ENCODE data around the gene TMEM117. TPM values are rescaled to one million over a fixed set of nuclear protein-coding genes. Genes with fewer than 3 reads are reported as not detected.

The TMEM117 gene
- total and polyA plus RNA-seq, 2 donors (not counting 1 experiment from before 2014, with no cell fraction given) = 2.0 to 10.4 TPM

- no peak overlapping the region for H3K27ac ChIP-seq (ENCODE audit: low read length in 2 of 2)
- no peaks in the 10 kb centered on the region for H3K79me2 ChIP-seq (ENCODE audit: control insufficient read depth, insufficient read depth, low read length)
- CTCF ChIA-PET = no interaction called here
- no peak overlapping the region for H3K4me2 ChIP-seq (replicated peaks; ENCODE audit: low read depth, low read length, poor library complexity, severe bottlenecking)
- no peak for DNase-seq
- H3K27ac Mint-ChIP-seq = no peak overlapping the region
- H3K4me3 Mint-ChIP-seq = no peak overlapping the region
- intact Hi-C loops (cut with micrococcal nuclease) = no loop called here
- ATAC-seq (ENCODE audit: low read depth) = no peak
- H2AFZ ChIP-seq (ENCODE audit: insufficient read depth, low read depth, low read length, poor library complexity, severe bottlenecking) = no peak overlapping the region
- TF ChIP-seq EZH2 (IDR thresholded peaks at IDR 0.05; ENCODE audit: borderline replicate concordance, insufficient read depth, low read depth, low read length, poor library complexity, severe bottlenecking) = no peak
- TF ChIP-seq, protein P1, sequence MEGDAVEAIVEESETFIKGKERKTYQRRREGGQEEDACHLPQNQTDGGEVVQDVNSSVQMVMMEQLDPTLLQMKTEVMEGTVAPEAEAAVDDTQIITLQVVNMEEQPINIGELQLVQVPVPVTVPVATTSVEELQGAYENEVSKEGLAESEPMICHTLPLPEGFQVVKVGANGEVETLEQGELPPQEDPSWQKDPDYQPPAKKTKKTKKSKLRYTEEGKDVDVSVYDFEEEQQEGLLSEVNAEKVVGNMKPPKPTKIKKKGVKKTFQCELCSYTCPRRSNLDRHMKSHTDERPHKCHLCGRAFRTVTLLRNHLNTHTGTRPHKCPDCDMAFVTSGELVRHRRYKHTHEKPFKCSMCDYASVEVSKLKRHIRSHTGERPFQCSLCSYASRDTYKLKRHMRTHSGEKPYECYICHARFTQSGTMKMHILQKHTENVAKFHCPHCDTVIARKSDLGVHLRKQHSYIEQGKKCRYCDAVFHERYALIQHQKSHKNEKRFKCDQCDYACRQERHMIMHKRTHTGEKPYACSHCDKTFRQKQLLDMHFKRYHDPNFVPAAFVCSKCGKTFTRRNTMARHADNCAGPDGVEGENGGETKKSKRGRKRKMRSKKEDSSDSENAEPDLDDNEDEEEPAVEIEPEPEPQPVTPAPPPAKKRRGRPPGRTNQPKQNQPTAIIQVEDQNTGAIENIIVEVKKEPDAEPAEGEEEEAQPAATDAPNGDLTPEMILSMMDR (IDR thresholded peaks at IDR 0.05) = no peak
- no peak overlapping the region for H3K4me3 ChIP-seq (ENCODE audit: control extremely low read depth in 1 of 5, extremely low read depth in 1 of 5, insufficient read depth in 1 of 5, low read depth in 2 of 5, low read length in 4 of 5)
- H3K4me1 Mint-ChIP-seq = no peaks in the 10 kb centered on the region
- H3K9ac ChIP-seq (ENCODE audit: low read length) = no peak overlapping the region
- no CpG with 5 or more reads among the region's 2 CpGs for WGBS (ENCODE audit: insufficient coverage)
- no peaks in the 10 kb centered on the region for H3K9me3 Mint-ChIP-seq (ENCODE audit: insufficient read depth)
- H4K20me1 ChIP-seq (ENCODE audit: control insufficient read depth, insufficient read depth, low read length, poor library complexity, severe bottlenecking) = no peaks in the 10 kb centered on the region
- peaks cover 0 to 1% (median 0%) of the 10 kb centered on the region in 3 donors for H3K9me3 ChIP-seq (ENCODE audit: control extremely low read depth in 1 of 3, control insufficient read depth in 2 of 3, insufficient read depth in 1 of 3, low read length in 2 of 3)
- no peaks in the 10 kb centered on the region for H3K4me1 ChIP-seq (ENCODE audit: control insufficient read depth in 2 of 2, insufficient read depth in 2 of 2, low read length in 2 of 2)
- POLR2A ChIA-PET = no interaction called here
- no peaks in the 10 kb centered on the region for H3K27me3 ChIP-seq (replicated peaks in 1 of 4; ENCODE audit: control extremely low read depth in 1 of 4, control insufficient read depth in 3 of 4, insufficient read depth in 4 of 4, low read length in 3 of 4)
- no peaks in the 10 kb centered on the region for H3K27me3 Mint-ChIP-seq
- H3K36me3 ChIP-seq (replicated peaks in 1 of 2; ENCODE audit: control extremely low read depth in 1 of 2, control insufficient read depth in 1 of 2, extremely low read depth in 1 of 2, insufficient read depth in 2 of 2, low read length in 1 of 2) = no peaks in the 10 kb centered on the region
Measured at GRCh38 chr12:44100264-44100663, 264.4 kb downstream of the TMEM117 start.

- H2AFZ ChIP-seq (ENCODE audit: insufficient read depth, low read depth, low read length, poor library complexity, severe bottlenecking) = no peak overlapping the region
- Mint-ChIP-seq H3K4me3 (no peak overlapping the region), H3K27me3 (no peaks in the 10 kb centered on the region), H3K9me3 (ENCODE audit: insufficient read depth) (no peaks in the 10 kb centered on the region), H3K4me1 (no peaks in the 10 kb centered on the region), H3K27ac (no peak overlapping the region)
- intact Hi-C loops (cut with micrococcal nuclease) = no loop called here
- H4K20me1 ChIP-seq (ENCODE audit: control insufficient read depth, insufficient read depth, low read length, poor library complexity, severe bottlenecking) = no peaks in the 10 kb centered on the region
- ChIA-PET POLR2A (no interaction called here), CTCF (no interaction called here)
- peaks cover 0 to 1% (median 0%) of the 10 kb centered on the region in 3 donors for H3K9me3 ChIP-seq (ENCODE audit: control extremely low read depth in 1 of 3, control insufficient read depth in 2 of 3, insufficient read depth in 1 of 3, low read length in 2 of 3)
- H3K4me2 ChIP-seq (replicated peaks; ENCODE audit: low read depth, low read length, poor library complexity, severe bottlenecking) = no peak overlapping the region
- no peak for TF ChIP-seq EZH2 (IDR thresholded peaks at IDR 0.05; ENCODE audit: borderline replicate concordance, insufficient read depth, low read depth, low read length, poor library complexity, severe bottlenecking)
- TF ChIP-seq, protein P1 (IDR thresholded peaks at IDR 0.05) = no peak
- H3K36me3 ChIP-seq (replicated peaks in 1 of 2; ENCODE audit: control extremely low read depth in 1 of 2, control insufficient read depth in 1 of 2, extremely low read depth in 1 of 2, insufficient read depth in 2 of 2, low read length in 1 of 2) = no peaks in the 10 kb centered on the region
- no peak for ATAC-seq (ENCODE audit: low read depth)
- 97% methylated on average over 4 of the region's 4 CpGs for WGBS (ENCODE audit: insufficient coverage)
- H3K4me3 ChIP-seq (ENCODE audit: control extremely low read depth in 1 of 5, extremely low read depth in 1 of 5, insufficient read depth in 1 of 5, low read depth in 2 of 5, low read length in 4 of 5) = no peak overlapping the region
- no peaks in the 10 kb centered on the region for H3K4me1 ChIP-seq (ENCODE audit: control insufficient read depth in 2 of 2, insufficient read depth in 2 of 2, low read length in 2 of 2)
- no peaks in the 10 kb centered on the region for H3K27me3 ChIP-seq (replicated peaks in 1 of 4; ENCODE audit: control extremely low read depth in 1 of 4, control insufficient read depth in 3 of 4, insufficient read depth in 4 of 4, low read length in 3 of 4)
- no peak for DNase-seq
- no peak overlapping the region for H3K27ac ChIP-seq (ENCODE audit: low read length in 2 of 2)
- no peaks in the 10 kb centered on the region for H3K79me2 ChIP-seq (ENCODE audit: control insufficient read depth, insufficient read depth, low read length)
- no peak overlapping the region for H3K9ac ChIP-seq (ENCODE audit: low read length)
Measured at GRCh38 chr12:44101475-44101874, 265.6 kb downstream of the TMEM117 start.

Measured in B cell (primary cell).